H1 (cell line): ENCODE results near the gene PIGK.

Source experiments
- CEBPB ChIP-seq: IDR thresholded peaks from 2 replicates; pipeline ENCODE4 v1.6.1; 2012; ENCODE audit warnings: low read depth, low read length
- EP300 ChIP-seq, 2 experiments: IDR thresholded peaks; 1 replicate in 1 of 2; 2 replicates in 1 of 2; pipeline ENCODE4 v1.6.1; 2011 to 2012; ENCODE audit warnings: low read depth in 2 of 2, low read length in 2 of 2, mild to moderate bottlenecking in 2 of 2, borderline replicate concordance in 1 of 2, inconsistent platforms in 1 of 2, moderate library complexity in 1 of 2
- EZH2 ChIP-seq: fragments of 200-600 bp; sonication (generic); IDR thresholded peaks from 2 replicates; pipeline ENCODE4 v1.7.1; 2012; ENCODE audit warnings: low read depth, mild to moderate bottlenecking, moderate library complexity, low read length, inconsistent platforms; ENCODE audit not compliant: severe bottlenecking
- SIX5 ChIP-seq: IDR thresholded peaks from 2 replicates; pipeline ENCODE4 v1.6.1; 2011; ENCODE audit warnings: mild to moderate bottlenecking, low read depth, low read length
- TAF1 ChIP-seq: IDR thresholded peaks from 2 replicates; pipeline ENCODE4 v1.6.1; 2011; ENCODE audit warnings: mild to moderate bottlenecking, low read depth, low read length
- TEAD4 ChIP-seq: IDR thresholded peaks from 2 replicates; pipeline ENCODE4 v1.6.1; 2012; ENCODE audit warnings: low read depth, low read length, inconsistent platforms, mixed read lengths
- TF ChIP-seq, protein P1 (sequence below): IDR thresholded peaks from 2 replicates; pipeline ENCODE4 v1.6.1; 2012; ENCODE audit warnings: inconsistent platforms
- TF ChIP-seq, protein P2 (sequence below), 3 experiments: IDR thresholded peaks; 1 replicate in 2 of 3; 2 replicates in 1 of 3; pipeline versions ENCODE4 v1.5.1 to v1.6.1; 2011; ENCODE audit warnings: low read length in 3 of 3, mild to moderate bottlenecking in 3 of 3, inconsistent platforms in 2 of 3, low read depth in 1 of 3, moderate library complexity in 1 of 3; ENCODE audit not compliant: insufficient read depth in 1 of 3; ENCODE audit errors: control extremely low read depth in 1 of 3
- TF ChIP-seq, protein P3 (sequence below): IDR thresholded peaks from 2 replicates; pipeline ENCODE4 v1.6.1; 2011; ENCODE audit warnings: low read depth, mild to moderate bottlenecking, low read length; ENCODE audit not compliant: insufficient read depth
- TF ChIP-seq, protein P4 (sequence below): IDR thresholded peaks from 2 replicates; pipeline ENCODE4 v1.6.1; 2011; ENCODE audit warnings: low read length, improper control_type of control experiment
- TF ChIP-seq, protein P5 (sequence below): IDR thresholded peaks from 2 replicates; pipeline ENCODE4 v1.6.1; 2012; ENCODE audit warnings: inconsistent platforms

DNA sequence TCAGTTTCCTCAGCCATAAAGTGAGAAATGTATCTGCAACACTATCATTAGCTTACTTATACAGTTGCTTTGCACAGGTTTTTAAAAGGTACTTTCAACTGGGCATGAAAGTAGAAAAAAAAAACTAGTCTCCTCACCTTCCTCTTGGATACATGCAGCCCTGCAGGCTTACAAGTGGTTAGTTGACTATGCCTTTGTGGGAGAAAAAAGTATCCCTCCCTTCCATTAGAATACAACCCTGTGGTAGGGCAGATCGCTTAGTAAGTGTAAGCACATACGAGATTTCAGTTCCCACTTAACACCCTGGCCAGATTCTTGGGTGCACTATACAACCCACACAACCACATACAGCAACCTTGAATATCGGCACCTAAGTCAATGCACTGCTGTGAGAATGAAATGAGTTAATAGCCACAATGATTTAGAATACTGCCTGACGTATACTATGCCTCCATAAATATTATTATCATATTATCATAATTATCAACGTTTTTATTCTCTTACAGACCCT, 54.7 kb downstream of the PIGK start:
- TF ChIP-seq TEAD4 (no peak), EP300 (IDR thresholded peaks at IDR 0.05; ENCODE audit: borderline replicate concordance in 1 of 2, low read depth in 2 of 2, low read length in 2 of 2) (no peak), EZH2 (no peak), SIX5 (no peak), CEBPB (no peak), TAF1 (no peak)
- TF ChIP-seq, protein P1, sequence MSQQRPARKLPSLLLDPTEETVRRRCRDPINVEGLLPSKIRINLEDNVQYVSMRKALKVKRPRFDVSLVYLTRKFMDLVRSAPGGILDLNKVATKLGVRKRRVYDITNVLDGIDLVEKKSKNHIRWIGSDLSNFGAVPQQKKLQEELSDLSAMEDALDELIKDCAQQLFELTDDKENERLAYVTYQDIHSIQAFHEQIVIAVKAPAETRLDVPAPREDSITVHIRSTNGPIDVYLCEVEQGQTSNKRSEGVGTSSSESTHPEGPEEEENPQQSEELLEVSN = no peak
- TF ChIP-seq, protein P2, sequence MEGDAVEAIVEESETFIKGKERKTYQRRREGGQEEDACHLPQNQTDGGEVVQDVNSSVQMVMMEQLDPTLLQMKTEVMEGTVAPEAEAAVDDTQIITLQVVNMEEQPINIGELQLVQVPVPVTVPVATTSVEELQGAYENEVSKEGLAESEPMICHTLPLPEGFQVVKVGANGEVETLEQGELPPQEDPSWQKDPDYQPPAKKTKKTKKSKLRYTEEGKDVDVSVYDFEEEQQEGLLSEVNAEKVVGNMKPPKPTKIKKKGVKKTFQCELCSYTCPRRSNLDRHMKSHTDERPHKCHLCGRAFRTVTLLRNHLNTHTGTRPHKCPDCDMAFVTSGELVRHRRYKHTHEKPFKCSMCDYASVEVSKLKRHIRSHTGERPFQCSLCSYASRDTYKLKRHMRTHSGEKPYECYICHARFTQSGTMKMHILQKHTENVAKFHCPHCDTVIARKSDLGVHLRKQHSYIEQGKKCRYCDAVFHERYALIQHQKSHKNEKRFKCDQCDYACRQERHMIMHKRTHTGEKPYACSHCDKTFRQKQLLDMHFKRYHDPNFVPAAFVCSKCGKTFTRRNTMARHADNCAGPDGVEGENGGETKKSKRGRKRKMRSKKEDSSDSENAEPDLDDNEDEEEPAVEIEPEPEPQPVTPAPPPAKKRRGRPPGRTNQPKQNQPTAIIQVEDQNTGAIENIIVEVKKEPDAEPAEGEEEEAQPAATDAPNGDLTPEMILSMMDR (IDR thresholded peaks at IDR 0.05; ENCODE audit: control extremely low read depth in 1 of 3, insufficient read depth in 1 of 3, low read depth in 1 of 3, low read length in 3 of 3) = no peak
- TF ChIP-seq, protein P3, sequence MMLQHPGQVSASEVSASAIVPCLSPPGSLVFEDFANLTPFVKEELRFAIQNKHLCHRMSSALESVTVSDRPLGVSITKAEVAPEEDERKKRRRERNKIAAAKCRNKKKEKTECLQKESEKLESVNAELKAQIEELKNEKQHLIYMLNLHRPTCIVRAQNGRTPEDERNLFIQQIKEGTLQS = no peak
- TF ChIP-seq, protein P4, sequence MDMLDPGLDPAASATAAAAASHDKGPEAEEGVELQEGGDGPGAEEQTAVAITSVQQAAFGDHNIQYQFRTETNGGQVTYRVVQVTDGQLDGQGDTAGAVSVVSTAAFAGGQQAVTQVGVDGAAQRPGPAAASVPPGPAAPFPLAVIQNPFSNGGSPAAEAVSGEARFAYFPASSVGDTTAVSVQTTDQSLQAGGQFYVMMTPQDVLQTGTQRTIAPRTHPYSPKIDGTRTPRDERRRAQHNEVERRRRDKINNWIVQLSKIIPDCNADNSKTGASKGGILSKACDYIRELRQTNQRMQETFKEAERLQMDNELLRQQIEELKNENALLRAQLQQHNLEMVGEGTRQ = no peak
- TF ChIP-seq, protein P5, sequence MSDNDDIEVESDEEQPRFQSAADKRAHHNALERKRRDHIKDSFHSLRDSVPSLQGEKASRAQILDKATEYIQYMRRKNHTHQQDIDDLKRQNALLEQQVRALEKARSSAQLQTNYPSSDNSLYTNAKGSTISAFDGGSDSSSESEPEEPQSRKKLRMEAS = no peak
